ENCODE measurements around the gene PIWIL4.
"Not testable (repeated sequence)": the region's sequence is repeated elsewhere in the genome, so short reads cannot be mapped to it uniquely, and the experiment has no call there.

The PIWIL4 gene

GRCh38 chr11:94586546-94586945 lies 19.4 kb downstream of the PIWIL4 start:
- no peak for DNase-seq

- DNase-seq: no peak
Measured at GRCh38 chr11:94586978-94587377, 19.8 kb downstream of the PIWIL4 start.

GRCh38 chr11:94588366-94588942 lies 21.3 kb downstream of the PIWIL4 start:
- DNase-seq: no peak

GRCh38 chr11:94590352-94591041 lies 23.3 kb downstream of the PIWIL4 start:
- DNase-seq: no peak

GRCh38 chr11:94593030-94593429 lies 25.9 kb downstream of the PIWIL4 start:
- no peak for DNase-seq

- DNase-seq: no peak
Measured at GRCh38 chr11:94595076-94595475, 27.9 kb downstream of the PIWIL4 start.

- no peak for DNase-seq
Measured at GRCh38 chr11:94597896-94598295, 30.7 kb downstream of the PIWIL4 start.

- no peak for DNase-seq
Measured at GRCh38 chr11:94599510-94599909, 32.3 kb downstream of the PIWIL4 start.

- DNase-seq: no peak
Measured at GRCh38 chr11:94602430-94603372, 35.5 kb downstream of the PIWIL4 start.

- no peak for DNase-seq
Measured at GRCh38 chr11:94603587-94603986, 36.4 kb downstream of the PIWIL4 start.

- DNase-seq: no peak
Measured at GRCh38 chr11:94604482-94604881, 37.3 kb downstream of the PIWIL4 start.

GRCh38 chr11:94613120-94613519 lies 46.0 kb downstream of the PIWIL4 start:
- DNase-seq: no peak

- DNase-seq: no peak
Measured at GRCh38 chr11:94623120-94623735, 56.1 kb downstream of the PIWIL4 start.

GRCh38 chr11:94625422-94625821 lies 58.3 kb downstream of the PIWIL4 start:
- DNase-seq: not testable (repeated sequence)

GRCh38 chr11:94627003-94627560 lies 59.9 kb downstream of the PIWIL4 start:
- not testable (repeated sequence) for DNase-seq

GRCh38 chr11:94629741-94630140 lies 62.6 kb downstream of the PIWIL4 start:
- no peak for DNase-seq

GRCh38 chr11:94630221-94630620 lies 63.1 kb downstream of the PIWIL4 start:
- no peak for DNase-seq

- DNase-seq: no peak
Measured at GRCh38 chr11:94632356-94632755, 65.2 kb downstream of the PIWIL4 start.

GRCh38 chr11:94635072-94635471 lies 67.9 kb downstream of the PIWIL4 start:
- DNase-seq: no peak

- DNase-seq: no peak
Measured at GRCh38 chr11:94636388-94636949, 69.3 kb downstream of the PIWIL4 start.

- no peak for DNase-seq
Measured at GRCh38 chr11:94638301-94638901, 71.2 kb downstream of the PIWIL4 start.

- no peak for DNase-seq
Measured at GRCh38 chr11:94638902-94639373, 71.8 kb downstream of the PIWIL4 start.
